Stimulated activated CD8-positive, alpha-beta memory T cell treated with anti-CD3 and anti-CD28 coated beads, Interleukin-7, amount 100 ng/mL, for 48 hours (primary cell): ENCODE data around the gene ABRAXAS1.

Experiments used
- DNase-seq, 2 donors: peaks; one replicate each; pipeline ENCODE4 v3.0.0-alpha.2; 2020; ENCODE audit warnings: low read depth in 1 of 2; ENCODE audit errors: extremely low read depth in 1 of 2

The ABRAXAS1 gene

GRCh38 chr4:83454686-83455085 is 30.2 kb downstream of the ABRAXAS1 start:
- DNase-seq, result no peak

GRCh38 chr4:83449009-83449408 is 35.9 kb downstream of the ABRAXAS1 start:
- no peak for DNase-seq

- no peak for DNase-seq
Measured at GRCh38 chr4:83440899-83441298, 44.0 kb downstream of the ABRAXAS1 start.

- DNase-seq, result no peak
Measured at GRCh38 chr4:83440148-83440814, 44.6 kb downstream of the ABRAXAS1 start.

GRCh38 chr4:83438719-83439118 is 46.2 kb downstream of the ABRAXAS1 start:
- no peak for DNase-seq

- no peak for DNase-seq
Measured at GRCh38 chr4:83436680-83437079, 48.2 kb downstream of the ABRAXAS1 start.

GRCh38 chr4:83431200-83431599 is 53.7 kb downstream of the ABRAXAS1 start:
- DNase-seq, result no peak

GRCh38 chr4:83418211-83418610 is 66.7 kb downstream of the ABRAXAS1 start:
- DNase-seq, result no peak

- no peak for DNase-seq
Measured at GRCh38 chr4:83417566-83417965, 67.3 kb downstream of the ABRAXAS1 start.

- no peak for DNase-seq
Measured at GRCh38 chr4:83413676-83414075, 71.2 kb downstream of the ABRAXAS1 start.
